GM18498 (cell line): ENCODE data around the gene GATA5.
"Not testable (repeated sequence)": the region's sequence is repeated elsewhere in the genome, so short reads cannot be mapped to it uniquely, and the experiment has no call there.

Experiments used
- ATAC-seq: cut with Tn5 transposase; IDR thresholded peaks from one replicate; pipeline ENCODE4 v1.9.1; 2021; ENCODE audit warnings: mild to moderate bottlenecking, moderate library complexity; ENCODE audit not compliant: unreplicated experiment

Gene GATA5

DNA sequence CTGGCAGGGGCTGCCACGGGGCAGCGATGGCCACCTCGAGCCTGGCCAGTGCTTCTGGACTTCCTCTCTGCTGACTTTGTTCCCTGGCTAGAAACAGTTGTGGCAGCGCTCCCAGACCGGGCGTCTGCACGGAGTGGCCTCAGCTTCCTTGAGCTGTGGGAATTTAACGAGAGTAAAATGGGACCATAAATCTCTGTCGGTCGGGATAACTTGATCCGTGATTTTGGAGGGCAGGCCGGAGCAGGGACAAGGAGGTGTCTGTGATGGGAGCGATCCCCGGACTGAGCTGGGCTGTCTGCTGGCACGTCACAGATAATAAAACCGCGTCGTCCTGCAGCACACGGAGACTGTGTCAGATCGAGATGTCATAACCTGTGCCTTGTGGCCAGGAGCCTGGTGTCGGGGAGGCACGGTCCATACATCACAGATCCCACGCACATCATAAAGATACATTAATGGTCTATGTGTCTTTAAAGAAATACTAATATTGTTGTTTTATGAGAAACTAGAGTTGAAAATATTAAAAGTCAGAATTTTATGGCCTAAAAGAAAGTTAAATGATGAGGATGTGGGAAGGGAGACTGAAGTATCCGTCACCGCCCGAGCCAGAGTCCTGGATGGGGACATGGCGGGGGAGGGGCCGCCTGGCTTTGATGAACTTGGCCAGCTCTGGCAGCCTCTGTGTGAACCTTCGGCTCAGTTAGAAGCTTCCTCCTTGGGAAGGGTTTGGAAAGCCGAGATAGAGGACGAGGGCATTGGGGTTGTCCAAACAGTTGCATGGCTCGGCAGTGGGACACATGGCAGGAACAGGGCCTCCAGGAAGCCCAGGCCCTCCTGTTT lies 41.9 kb downstream of the GATA5 start:
- no peak for ATAC-seq

DNA sequence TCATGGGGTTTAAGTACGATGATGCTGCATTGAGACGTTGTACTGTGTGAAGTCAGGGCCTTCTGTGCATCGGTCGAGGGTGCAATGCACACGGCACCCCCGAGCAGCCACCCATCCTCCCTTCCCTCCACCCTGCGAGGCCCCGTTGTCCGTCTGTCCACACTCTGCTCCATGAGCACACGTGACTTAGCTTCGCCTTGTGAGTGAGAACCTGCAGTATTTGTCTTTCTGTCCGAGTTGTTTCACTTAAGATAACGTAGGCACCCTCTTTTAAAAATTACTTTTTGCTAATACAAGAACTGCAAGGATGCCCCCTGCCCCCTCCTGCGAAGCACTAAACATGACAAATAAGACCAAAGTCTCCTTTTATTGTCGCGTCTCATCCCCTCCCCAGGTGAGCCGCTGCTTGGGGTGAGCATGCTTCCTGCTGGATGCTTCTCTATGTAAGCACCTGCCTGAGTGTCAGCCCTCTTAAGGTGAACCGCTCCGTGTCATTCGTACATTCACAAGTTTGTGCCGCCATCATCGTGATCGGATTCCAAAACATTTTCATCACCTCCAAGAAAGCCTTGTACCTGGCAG lies 44.8 kb downstream of the GATA5 start:
- ATAC-seq = no peak

DNA sequence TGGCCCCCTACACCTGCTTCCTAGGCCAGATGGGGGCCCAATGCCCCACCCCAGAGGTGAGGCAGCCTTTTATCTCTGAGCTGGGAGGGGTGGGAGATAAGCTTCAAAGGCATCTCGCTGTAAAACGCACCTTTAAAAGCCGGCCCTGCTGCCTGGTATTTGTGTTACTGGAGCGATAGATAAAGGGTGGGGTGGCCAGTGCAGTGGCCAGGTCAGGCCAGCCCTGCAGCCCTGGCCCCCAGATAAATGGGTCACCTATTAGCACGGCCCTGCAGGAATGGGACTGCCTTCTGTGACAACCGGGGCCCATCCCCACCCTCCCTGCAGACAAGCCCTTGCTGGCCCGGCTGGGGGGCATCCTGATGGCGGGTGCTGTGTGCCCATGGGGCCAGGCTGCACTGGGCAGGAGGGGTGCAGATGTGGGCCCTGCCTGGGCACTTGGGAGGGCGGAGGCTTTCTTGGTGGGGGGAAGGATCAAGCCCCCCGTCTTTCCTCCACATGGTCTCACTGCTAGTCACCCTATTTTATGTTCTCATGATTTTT lies 45.4 kb downstream of the GATA5 start:
- ATAC-seq = no peak

DNA sequence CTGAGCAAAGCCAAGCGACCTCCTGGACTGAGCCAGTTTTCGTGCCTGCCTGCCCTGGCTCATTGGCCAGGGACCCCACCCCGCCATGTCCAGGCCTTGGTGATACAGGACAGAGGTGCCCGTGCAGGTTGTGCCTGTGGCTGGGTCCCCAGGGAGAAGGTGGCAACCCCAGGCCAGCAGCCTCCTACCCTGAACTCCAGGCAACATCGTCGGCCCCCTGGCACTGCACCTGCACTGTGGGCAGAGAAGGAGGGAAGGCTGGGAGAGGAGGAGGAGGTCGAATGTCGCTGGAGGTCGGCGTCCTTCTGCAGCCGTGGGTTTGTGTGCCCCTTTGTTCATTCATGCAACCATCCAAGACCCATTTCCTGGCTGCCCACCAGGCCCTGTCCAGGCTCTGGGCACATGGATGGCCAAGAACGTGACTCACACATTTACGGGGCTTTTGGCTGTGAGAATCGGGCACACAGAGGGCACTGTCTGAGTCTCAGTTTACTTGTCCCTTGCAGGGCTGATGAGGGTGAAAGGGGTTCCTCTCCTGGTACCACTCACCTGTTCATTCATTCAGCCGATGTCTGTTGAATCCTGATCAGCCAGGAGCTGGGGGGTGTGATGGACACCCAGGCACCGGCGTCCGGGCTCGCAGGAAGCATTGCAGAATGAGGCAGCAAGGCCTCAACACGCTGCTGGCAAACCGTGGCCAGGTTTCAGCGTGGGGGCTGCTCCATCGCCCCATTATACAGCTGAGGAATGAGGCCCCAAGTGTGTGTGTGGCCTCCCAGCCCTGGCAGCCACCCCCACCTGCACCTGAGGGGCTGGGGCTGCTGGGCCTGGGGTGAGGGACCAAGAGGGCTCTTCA lies 46.1 kb downstream of the GATA5 start:
- ATAC-seq = no peak

DNA sequence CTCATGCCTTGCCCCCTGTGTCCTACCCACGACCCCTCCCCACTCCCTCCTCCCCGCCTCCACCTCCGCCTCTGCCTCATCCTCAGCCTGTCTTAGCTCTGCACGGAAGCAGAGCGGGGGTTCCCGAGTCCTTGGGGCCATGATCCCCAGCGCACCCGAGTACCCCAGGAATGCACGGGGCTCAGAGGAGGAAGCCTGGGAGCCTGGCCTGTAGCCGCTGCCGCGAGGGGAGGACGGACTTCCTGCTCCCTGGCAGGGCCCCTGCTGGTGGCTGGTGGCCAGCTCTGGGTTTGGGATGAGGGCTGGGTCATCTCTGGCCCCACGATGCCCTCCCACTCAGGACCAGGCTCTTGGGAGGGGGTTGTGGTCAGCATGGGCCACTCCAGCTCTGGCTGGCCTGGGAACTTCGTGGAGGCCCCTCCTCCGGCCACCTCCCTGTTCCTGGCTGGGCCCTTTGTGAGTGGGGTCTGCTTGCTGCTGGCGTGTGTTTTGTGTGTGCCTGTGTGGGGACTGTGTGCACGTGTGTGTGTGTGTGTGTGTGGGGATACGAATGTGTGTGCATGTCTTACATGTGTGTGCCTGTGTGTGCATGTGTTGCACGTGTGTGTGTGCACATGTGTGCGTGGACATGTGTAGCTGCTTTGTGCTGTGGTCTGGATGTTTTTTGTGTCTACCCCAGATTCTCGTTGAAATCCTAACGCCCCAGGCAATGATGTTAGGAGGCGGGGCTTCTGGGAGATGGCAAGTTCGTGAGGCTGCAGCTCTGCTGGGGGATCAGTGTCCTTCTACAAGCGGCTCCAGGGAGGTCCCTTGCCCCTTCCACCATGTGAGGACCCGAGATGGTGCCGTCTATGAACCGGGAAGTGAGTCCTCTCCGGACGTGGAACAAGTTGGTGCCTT lies 47.1 kb downstream of the GATA5 start:
- ATAC-seq = no peak

DNA sequence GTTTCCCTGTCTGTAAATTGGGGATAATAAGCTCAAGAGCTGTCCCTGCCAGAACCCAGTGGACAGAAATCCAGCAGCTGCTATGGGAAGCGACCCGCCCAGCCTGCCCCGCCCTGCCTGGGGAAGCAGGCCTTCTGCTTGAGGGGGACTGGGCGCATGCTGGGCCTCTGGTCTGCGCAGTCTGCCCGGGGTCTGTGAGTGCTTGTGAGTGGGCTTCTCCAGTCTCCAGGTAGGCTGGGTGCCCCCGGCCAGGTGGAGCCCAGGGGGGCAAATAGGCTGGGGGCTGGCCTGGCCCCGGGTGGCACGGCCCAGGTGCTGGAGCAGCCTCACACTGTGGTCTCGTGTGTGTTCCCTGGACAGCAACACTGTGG lies 47.8 kb downstream of the GATA5 start:
- no peak for ATAC-seq

DNA sequence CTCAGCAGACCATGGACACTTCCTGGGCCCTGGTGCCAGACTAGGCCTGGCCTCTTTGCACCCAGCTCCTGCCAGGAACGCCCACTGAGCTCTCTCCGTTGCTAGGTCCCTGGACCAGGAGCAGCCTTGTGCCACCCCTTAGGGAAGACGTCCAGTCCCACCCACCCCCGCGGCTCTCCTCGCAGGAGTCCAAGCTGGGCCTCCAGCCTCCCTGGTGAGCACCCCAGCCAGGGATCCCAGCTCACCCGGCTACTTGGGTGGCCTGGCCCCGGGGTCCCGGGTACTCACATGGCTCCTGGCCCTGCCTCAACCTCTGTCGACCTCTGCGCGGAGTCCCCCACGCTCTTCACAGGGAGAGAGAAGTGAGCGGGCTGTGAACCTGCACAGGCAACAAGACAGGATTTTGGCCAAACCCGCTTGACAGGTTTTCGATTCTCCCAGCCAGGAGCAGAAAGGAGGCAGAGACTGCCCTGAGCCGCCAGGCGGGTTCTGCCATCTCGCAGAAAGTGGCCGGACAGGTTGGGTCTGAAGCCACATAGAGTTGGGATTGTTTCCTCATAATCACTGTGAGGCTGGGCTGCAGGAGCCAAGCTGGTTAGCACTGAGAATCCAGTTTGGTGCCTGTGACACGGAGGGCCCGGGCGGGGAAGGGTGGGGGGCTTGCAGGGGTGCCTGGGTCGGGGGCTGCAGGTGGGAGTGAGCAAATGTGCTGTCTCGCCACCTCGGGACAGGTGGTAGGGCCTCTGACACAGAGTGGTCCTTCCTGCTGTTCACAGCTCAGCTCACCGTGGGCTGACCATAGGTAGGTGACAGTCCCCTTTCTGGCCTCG lies 48.4 kb downstream of the GATA5 start, which contains the start of gene RBBP8NL:
TSS of gene RBBP8NL (minus strand) at position 368 of the 830 bp plus-strand sequence. CDS start 7,892 bp downstream, outside the sequence.
- no peak for ATAC-seq

DNA sequence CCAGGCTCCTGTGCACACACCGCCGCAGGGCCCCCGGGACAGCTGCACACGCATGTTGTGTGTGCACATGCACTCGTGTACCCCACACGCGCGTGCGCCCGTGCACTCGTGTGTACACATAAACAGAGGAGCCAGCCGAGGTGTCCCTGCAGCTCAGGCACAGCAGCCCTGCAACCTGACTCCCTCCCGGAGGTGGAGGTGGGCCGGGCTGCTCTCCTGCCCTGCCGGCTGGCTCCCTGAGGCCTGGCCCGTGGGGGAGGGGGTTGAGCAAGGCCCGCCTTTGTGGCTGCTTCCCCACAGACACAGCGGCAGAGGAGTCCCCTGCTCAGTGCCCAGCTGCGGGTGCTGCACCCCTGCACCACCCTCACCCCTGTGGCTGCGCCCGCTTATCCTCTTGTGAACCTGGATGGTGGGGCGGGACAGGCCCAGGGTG lies 49.1 kb downstream of the GATA5 start:
- no peak for ATAC-seq

DNA sequence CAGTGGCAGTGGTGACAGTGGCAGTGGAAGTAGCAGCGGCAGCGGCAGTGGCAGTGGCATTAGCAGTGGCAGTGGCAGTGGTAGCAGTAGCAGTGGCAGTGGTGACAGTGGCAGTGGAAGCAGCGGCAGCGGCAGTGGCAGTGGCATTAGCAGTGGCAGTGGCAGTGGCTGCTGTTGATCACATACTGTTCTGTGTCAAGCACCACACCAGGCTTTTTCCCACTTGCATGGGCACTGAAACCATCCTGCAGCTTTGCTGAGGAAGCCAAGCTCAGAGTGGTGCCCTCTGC lies 49.8 kb downstream of the GATA5 start:
- ATAC-seq = not testable (repeated sequence)

DNA sequence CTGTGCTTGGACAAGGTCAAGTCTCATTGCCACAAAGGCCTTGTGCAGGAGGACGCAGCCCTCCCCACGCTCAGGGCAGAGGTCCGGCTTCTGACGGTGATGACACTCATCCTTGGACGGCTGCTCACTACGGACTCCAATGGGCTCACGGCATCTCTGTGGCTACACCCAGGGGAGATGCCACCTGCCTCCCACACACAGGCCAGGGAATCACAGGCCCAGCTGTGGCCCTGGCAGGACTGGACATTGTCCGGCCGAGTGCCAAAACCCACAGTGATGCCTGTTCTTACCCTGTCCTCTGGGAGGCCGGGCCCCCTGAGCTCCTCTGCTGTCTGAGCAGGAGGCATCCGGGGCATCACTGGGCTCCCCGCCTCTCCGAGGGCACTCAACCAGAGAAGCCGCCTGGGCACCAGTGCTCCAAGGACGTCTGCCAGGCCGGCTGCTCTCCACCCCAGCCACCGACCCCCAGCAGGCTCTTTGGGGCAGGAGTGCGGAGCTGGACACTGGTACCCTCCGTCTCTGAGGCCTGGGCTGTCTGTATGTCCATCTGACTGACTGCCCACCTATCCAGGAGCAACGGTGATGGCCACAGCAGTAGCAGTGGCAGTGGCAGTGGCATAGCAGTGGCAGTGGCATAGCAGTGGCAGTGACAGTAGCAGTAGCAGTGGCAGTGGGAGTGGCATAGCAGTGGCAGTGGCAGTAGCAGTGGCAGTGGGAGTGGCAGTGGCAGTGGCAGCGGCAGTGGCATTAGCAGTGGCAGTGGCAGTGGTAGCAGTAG lies 50.3 kb downstream of the GATA5 start:
- no peak for ATAC-seq

DNA sequence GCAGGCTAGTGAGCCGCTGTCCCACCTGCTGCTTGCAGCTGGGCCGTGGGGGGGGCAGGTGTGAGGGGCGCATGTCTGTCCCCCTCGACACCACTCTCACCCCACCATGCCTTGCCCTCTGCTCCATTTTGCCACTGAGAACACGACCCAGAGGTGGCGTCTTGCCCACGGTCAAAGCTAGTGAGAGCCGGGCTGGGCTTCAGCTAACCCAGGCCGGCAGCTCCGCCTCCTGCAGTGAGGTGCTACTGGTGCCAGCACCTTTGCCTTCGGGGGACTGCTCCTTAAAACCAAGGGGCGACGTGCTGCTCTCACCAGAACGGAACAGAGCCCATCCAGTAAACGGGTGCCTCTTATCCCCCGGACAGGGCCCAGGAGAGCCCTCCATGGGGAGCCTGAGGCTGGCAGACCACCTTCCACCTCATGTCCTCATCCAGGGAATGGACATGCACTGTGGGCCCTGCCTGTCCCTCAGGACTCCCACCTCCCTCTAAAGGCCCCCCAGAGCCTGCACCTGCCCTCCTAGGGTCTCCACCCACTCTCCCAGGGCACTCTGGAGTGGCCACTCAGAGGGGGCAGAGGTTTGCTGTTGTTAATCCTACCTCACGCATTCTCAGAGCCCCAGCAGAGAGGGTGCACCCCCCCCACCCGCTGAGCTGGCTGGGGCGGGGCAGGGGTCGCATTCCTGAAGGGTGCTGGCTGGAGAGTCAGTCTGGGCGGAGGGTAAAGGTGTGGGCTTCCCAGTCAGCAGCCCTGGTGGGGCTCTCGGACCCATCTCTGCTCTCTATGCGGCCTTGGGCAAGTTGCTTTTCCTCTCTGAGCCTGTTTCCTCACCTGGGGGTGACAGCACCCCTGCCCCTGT lies 51.3 kb downstream of the GATA5 start:
- no peak for ATAC-seq

DNA sequence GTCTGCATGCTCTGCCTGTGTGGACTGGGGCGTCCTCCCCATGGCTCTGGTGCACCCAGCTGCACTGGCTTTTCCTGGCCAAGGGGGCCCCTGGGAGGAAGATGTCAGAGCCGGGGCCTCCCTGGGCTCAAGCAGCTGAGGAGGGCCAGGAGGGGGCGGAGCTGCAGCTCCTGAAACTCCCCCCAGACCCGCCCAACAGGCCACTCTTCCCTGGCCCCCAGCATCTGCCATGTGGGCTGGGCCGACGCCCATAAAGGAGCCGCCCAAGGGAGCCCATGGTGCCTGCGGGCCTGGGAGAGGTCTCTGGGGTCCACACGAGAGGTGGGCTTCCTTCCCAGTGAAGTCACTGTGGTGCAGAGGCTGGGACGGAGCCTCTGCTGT lies 52.5 kb downstream of the GATA5 start:
- no peak for ATAC-seq

DNA sequence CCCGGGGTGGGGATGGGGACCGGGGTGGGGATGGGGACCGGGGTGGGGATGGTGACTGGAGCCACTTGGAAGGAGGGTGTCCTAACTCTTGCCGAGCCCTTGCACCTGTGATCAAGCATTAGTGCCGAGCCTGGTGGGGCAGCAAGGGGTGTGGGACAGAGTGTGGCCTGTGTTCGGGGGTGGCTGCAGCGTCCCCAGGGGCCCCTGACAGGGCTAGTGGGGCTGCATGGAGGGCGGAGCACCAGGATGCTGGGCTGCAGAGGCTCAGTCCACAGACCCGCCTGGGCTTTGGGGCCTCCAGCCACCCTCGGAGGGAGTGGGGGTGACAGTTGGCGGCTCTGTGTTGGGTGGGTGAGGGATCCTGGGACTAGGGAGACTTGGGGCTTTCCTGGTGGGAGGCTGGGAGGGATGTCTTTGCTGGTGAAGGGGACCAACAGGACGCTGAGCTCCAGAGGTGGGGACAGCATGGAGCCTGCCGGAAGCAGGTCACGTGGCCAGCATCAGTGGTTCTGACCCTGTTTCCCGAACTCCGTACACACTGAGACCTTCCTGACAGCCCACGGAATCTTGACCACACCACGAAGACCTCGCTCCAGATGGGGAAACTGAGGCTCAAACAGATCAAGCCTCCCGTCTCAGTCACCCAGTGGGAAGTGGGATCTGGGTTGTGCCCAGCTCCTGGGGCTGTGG lies 53.0 kb downstream of the GATA5 start:
- no peak for ATAC-seq

DNA sequence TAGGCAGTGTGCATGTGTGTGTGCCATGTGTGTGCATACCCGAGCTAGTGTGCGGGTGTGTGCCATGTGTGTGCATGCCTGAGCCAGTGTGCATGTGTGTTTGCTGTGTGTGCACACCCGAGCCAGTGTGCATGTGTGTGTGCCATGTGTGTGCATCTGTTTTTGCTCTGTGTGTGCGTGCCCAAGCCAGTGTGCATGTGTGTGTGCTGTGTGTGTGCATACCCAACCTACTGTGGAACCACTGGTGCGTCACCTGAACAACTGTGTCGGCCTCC lies 54.1 kb downstream of the GATA5 start:
- no peak for ATAC-seq

DNA sequence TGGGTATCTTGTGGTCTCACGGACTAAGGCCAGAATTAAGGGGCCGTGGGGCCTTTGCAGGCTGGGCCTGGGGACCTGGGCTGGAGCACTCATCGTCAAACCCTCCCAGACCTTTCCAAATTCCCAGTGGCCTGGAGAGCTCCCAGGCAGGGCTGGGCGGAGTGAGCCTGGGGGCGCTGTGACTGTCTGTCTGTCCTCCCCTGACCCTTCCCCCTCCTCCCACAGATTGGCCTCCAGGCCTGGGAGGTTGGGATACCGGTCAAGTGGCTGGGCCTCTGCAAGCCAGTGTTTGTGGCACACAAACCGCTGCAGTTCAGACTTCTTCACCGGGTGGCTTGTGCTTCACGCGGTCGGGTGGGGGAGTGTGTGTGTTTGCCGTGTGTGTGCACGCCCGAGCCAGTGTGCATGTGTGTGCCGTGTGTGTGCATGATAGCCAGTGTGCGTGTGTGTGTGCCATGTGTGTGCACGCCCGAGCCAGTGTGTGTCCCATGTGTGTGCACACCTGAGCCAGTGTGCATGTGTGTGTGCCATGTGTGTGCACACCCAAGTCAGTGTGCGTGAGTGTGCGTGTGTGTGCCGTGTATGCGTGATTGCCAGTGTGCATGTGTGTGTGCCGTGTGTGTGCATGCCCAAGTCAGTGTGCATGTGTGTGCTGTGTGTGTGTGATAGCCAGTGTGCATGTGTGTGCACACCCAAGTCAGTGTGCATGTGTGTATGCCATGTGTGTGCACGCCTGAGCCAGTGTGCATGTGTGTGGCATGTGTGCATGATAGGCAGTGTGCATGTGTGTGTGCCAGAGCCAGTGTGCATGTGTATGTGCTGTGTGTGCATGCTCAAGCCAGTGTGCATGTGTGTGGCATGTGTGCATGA lies 54.7 kb downstream of the GATA5 start:
- ATAC-seq = no peak

DNA sequence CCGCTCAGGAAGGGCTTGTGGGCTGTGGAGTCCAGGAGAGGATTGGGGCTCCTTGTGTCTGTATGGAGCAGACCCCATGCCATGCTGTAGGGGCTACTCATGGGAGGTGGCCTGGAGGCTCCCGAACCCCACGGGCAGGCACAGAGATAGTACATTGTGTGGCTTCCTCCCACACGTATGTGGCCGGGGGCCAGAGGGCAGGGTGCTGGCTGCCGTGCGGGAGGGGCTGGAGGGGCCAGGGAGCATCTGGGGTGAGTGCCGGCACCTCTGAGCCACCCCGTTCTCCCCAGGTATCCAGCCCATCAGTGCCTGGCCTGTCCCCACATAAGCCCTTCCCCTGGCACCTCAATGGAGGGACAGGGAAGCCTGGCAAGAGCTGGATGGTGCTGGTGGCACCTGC lies 56.0 kb downstream of the GATA5 start:
- ATAC-seq = no peak
